K562 (cell line): ENCODE measurements around the gene BCKDK. TPM values are rescaled to one million over a fixed set of nuclear protein-coding genes. Genes with fewer than 3 reads are reported as not detected.

ENCODE experiments used
- ATAC-seq: fragments of 200-7000 bp; cut with Tn5 transposase; 3 replicates; pipeline ENCODE4 v1.9.1; 2020; ENCODE audit warnings: moderate library complexity
- BruUV-seq: library from RNA; stranded (reverse); fragments of 400-500 nt; replicated peaks from 2 replicates; lab custom pipeline; 2021; lab: Mats Ljungman, UMichigan
- CTCF ChIA-PET: fragments of 300-600 bp; formaldehyde crosslinking; extraction: SDS; loops from one replicate; lab custom pipeline; 2021; ENCODE audit warnings: low intra/inter-chr PET ratio; lab: Yijun Ruan, JAX
- POLR2A ChIA-PET: fragments of 300-600, 350-650 bp; sonication (Branson Sonifier 250); formaldehyde crosslinking; extraction: SDS; loops from one replicate; lab custom pipeline; 2021; ENCODE audit warnings: antibody characterized with exemption, inconsistent platforms; lab: Yijun Ruan, JAX
- DNase-seq, 4 experiments: peaks; one replicate each; pipeline versions ENCODE4 v3.0.0 to v3.0.0-alpha.2; 2011 to 2018; ENCODE audit warnings: low spot score in 3 of 4, mixed read lengths in 3 of 4; ENCODE audit errors: extremely low read depth in 1 of 4
- FAIRE-seq: peaks from 2 replicates; lab custom pipeline; 2011; peaks lifted over from hg19 to GRCh38; lab: Jason Lieb, UNC
- H2AFZ ChIP-seq: 2 replicates; pipeline ENCODE4 v1.6.0; 2011; ENCODE audit warnings: low read depth, low read length, control low read depth, inconsistent platforms
- H3K27ac ChIP-seq: fragments of 200-600 bp; 3 replicates; pipeline ENCODE4 v1.8.0; 2011; ENCODE audit warnings: low read depth, mild to moderate bottlenecking, control low read depth, inconsistent platforms, low read length, moderate library complexity, mixed read lengths; ENCODE audit errors: extremely low read depth
- H3K27me3 ChIP-seq, 2 experiments: fragments of 300-600 bp in 1 of 2; 2 replicates in 1 of 2; 3 replicates in 1 of 2; pipeline versions ENCODE4 v1.6.0 to v1.8.0; 2011; ENCODE audit warnings: inconsistent platforms in 2 of 2, low read length in 2 of 2, mild to moderate bottlenecking in 1 of 2, mixed read lengths in 1 of 2, moderate library complexity in 1 of 2; ENCODE audit not compliant: control insufficient read depth in 2 of 2, insufficient read depth in 2 of 2
- H3K36me3 ChIP-seq: fragments of 300-600 bp; 3 replicates; pipeline ENCODE4 v1.8.0; 2011; ENCODE audit warnings: mild to moderate bottlenecking, low read length, inconsistent platforms; ENCODE audit not compliant: control insufficient read depth, insufficient read depth
- H3K4me1 ChIP-seq, 2 experiments: fragments of 200-600 bp in 1 of 2; replicated peaks in 1 of 2; 2 replicates in 1 of 2; 3 replicates in 1 of 2; pipeline versions ENCODE4 v1.5.1 to v1.8.0; 2011; ENCODE audit warnings: inconsistent platforms in 2 of 2, low read length in 2 of 2, mild to moderate bottlenecking in 1 of 2, mixed read lengths in 1 of 2, moderate library complexity in 1 of 2; ENCODE audit not compliant: control insufficient read depth in 2 of 2, insufficient read depth in 2 of 2
- H3K4me2 ChIP-seq: 2 replicates; pipeline ENCODE4 v1.6.1; 2011; ENCODE audit warnings: low read length, control low read depth, inconsistent platforms, mixed read lengths; ENCODE audit not compliant: insufficient read depth
- H3K4me3 ChIP-seq: fragments of 200-600 bp; sonication (generic), shearing (Covaris generic); 2 replicates; pipeline ENCODE4 v1.5.1; 2016; ENCODE audit warnings: control low read depth, inconsistent platforms
- H3K79me2 ChIP-seq: fragments of 200-600 bp; 3 replicates; pipeline ENCODE4 v1.8.0; 2011; ENCODE audit warnings: low read length, inconsistent platforms; ENCODE audit not compliant: control insufficient read depth, insufficient read depth
- H3K9ac ChIP-seq, 2 experiments: 2 replicates each; pipeline versions ENCODE4 v1.6.0 to v1.6.1; 2011; ENCODE audit warnings: low read depth in 2 of 2, low read length in 2 of 2, control low read depth in 1 of 2, inconsistent platforms in 1 of 2, mild to moderate bottlenecking in 1 of 2, mixed read lengths in 1 of 2; ENCODE audit not compliant: insufficient read depth in 1 of 2
- H3K9me1 ChIP-seq: one replicate; pipeline ENCODE4 v1.6.0; 2011; ENCODE audit warnings: inconsistent platforms, mild to moderate bottlenecking, low read length, moderate library complexity; ENCODE audit not compliant: control insufficient read depth, insufficient read depth
- H3K9me3 ChIP-seq: replicated peaks from 2 replicates; pipeline ENCODE4 v1.5.1; 2011; ENCODE audit warnings: low read depth, low read length, inconsistent platforms; ENCODE audit not compliant: control insufficient read depth, insufficient read depth
- H4K20me1 ChIP-seq: replicated peaks from 2 replicates; pipeline ENCODE4 v1.6.1; 2011; ENCODE audit warnings: low read length, inconsistent platforms, mixed read lengths; ENCODE audit not compliant: control insufficient read depth, insufficient read depth
- FOSL1 ChIP-seq: fragments of 200-800 bp; sonication (Bioruptor generic); conservative IDR thresholded peaks from 2 replicates; pipeline ENCODE4 v1.6.1; 2016; ENCODE audit warnings: missing genetic modification characterization, missing compliant biosample characterization
- PRMT5 ChIP-seq: sonication (generic); formaldehyde crosslinking; IDR thresholded peaks from 2 replicates; pipeline ENCODE4 v1.5.0; 2020; ENCODE audit warnings: missing genetic modification reagents
- RBFOX2 ChIP-seq: fragments of 200-400 bp; formaldehyde crosslinking; IDR thresholded peaks from 2 replicates; pipeline ENCODE4 v1.6.1; 2017; ENCODE audit warnings: low read depth, mild to moderate bottlenecking, low read length, moderate library complexity
- ZBTB33 ChIP-seq: sonication (generic); formaldehyde crosslinking; IDR thresholded peaks from 2 replicates; pipeline ENCODE4 v1.8.1; 2023; ENCODE audit warnings: mild to moderate bottlenecking, missing genetic modification reagents
- WGBS: fragments of 100-300 bp; shearing (Covaris generic); methylation state at CpG from one replicate; pipeline ENCODE4 v1.1.6; 2016; ENCODE audit warnings: low coverage, mixed read lengths; ENCODE audit not compliant: insufficient coverage; ENCODE audit errors: missing lambda C conversion rate; 5-methylcytosine and 5-hydroxymethylcytosine counted together
- in situ Hi-C: fragments of 300-500 bp; cut with MboI; formaldehyde crosslinking; loops from 4 replicates; pipeline ENCODE4 v1.15.0; 2018; ENCODE audit warnings: inconsistent platforms, mixed read lengths
- intact Hi-C: fragments of 100-400 bp; cut with micrococcal nuclease; formaldehyde crosslinking; loops from 2 replicates; pipeline ENCODE4 v1.14.2; 2022
- polyA plus RNA-seq, 8 experiments: library from polyadenylated mRNA; depleted of rRNA in 4 of 8; stranded (reverse) in 5 of 8; unstranded in 3 of 8; fragments of >200 nt; fragmentation: Nextera tagmentation in 2 of 8; fragmentation: Illumina TruSeq in 1 of 8; extraction: Ambion mirVana in 2 of 8; extraction: Trizol in 1 of 8; gene quantifications; 2 replicates each; pipeline versions ENCODE4 v1.2.1 to v1.2.3, GENCODE V29; 2011 to 2014; ENCODE audit warnings: inconsistent platforms in 1 of 8, missing spikeins in 1 of 8
- total RNA-seq, 7 experiments: library from RNA; depleted of rRNA in 6 of 7; stranded (reverse); fragments of >200 nt in 6 of 7; fragmentation: Illumina TruSeq in 2 of 7; extraction: Trizol in 2 of 7; gene quantifications; 2 replicates each; pipeline versions ENCODE4 v1.2.1 to v1.2.3, GENCODE V29; 2011 to 2021; ENCODE audit warnings: low replicate concordance in 1 of 7

Gene BCKDK
- total and polyA plus RNA-seq, 9 of the 15 experiments (the other 6 are each of a cell fraction or from before 2014, with no cell fraction given): 0.58 to 34.8 (median 13.1) TPM

GRCh38 chr16:31077592-31078396, 30.4 kb upstream of the BCKDK start:
- peaks cover 4 to 64% of the 10 kb centered on the region in 2 experiments; a peak in 3 of 5 replicates for H3K4me1 ChIP-seq

More at GRCh38 chr16:31077592-31078396, 30.4 kb upstream of the BCKDK start:
- ATAC-seq (no peak), DNase-seq (no peak), FAIRE-seq (no peak)
- no peak overlapping the region for H3K4me2 ChIP-seq
- no peak overlapping the region for H2AFZ ChIP-seq
- ChIA-PET POLR2A (interaction anchor here (0.6 to 1.8 kb wide), 4 partner anchors 9 to 102 kb away, joined by 3 to 6 read pairs (median 4); partner anchors contain the start of gene FUS), CTCF (no interaction called here)
- H3K9ac ChIP-seq: peak overlapping the region in 1 of 2 experiments; percentile 62; a peak in 2 of 4 replicates
- H3K27ac ChIP-seq: no peak overlapping the region
- no peaks in the 10 kb centered on the region for H3K9me1 ChIP-seq
- H3K4me3 ChIP-seq: no peak overlapping the region
- BruUV-seq: no TSS peak
- no peaks in the 10 kb centered on the region for H3K27me3 ChIP-seq
- H3K9me3 ChIP-seq: no peaks in the 10 kb centered on the region
- TF ChIP-seq ZBTB33 (CRISPR knock-in tag): 0 out of 2 replicates have a peak, but pooled peaks have one; percentile 16
- TF ChIP-seq FOSL1 (tag): 0 out of 2 replicates have a peak, but pooled peaks have one; percentile 13
- TF ChIP-seq PRMT5 (CRISPR knock-in tag): no peak
- TF ChIP-seq RBFOX2: peak; percentile 48; the same call in 1 of the 2 replicates
- H3K79me2 ChIP-seq: peaks cover 47% of the 10 kb centered on the region
- peaks cover 69% of the 10 kb centered on the region for H3K36me3 ChIP-seq
- in situ Hi-C loops: no loop called here
- peaks cover 5% of the 10 kb centered on the region; the same call in 1 of the 2 replicates for H4K20me1 ChIP-seq
- intact Hi-C loops: no loop called here
- WGBS: 85% methylated on average over 22 of the region's 30 CpGs
